Activated CD4-positive, alpha-beta T cell treated with anti-CD3 and anti-CD28 coated beads for 1 hour (primary cell): ENCODE results near the gene RALA.
"Not testable (repeated sequence)": the region's sequence is repeated elsewhere in the genome, so short reads cannot be mapped to it uniquely, and the experiment has no call there.

Experiments
- DNase-seq: peaks from one replicate; pipeline ENCODE4 v3.0.0-alpha.2; 2020

The RALA gene

DNA sequence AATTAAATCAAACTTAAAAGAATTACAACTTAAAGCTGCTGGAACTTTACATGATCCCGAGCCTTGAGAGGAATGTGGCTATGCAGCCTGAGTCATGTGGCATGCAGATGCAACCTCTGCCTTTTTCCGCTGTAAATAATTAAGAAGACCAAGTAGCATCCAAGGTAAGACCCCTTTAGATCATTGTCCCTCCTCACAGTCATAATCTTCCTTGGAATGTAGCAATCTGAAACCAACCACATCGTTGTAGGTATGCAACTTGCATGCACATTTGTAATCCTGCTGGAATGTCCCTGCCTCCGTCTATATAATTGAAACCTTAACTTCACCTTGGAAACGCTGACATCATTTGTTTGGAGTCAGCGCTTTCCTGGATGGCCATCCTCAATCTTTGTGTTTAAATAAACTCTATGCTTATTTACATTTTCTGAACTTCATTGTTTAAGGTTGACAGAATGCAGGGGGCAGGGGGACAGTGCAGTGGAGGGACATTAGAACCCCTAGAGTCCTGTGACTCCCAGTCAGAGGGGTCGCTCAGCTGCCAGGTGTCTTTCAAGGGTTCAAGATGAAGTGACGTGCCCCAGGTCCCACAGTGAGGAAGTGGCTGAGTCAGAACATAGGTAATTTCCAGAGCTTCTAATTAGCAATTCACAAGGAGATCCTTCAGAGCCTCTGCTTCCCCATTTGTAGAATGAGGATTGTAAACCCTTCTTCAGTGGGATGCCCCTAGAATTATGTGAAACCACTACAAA, 110.7 kb downstream of the RALA start:
- no peak for DNase-seq

GRCh38 chr7:39734633-39735004, 111.2 kb downstream of the RALA start:
- DNase-seq, result no peak

DNA sequence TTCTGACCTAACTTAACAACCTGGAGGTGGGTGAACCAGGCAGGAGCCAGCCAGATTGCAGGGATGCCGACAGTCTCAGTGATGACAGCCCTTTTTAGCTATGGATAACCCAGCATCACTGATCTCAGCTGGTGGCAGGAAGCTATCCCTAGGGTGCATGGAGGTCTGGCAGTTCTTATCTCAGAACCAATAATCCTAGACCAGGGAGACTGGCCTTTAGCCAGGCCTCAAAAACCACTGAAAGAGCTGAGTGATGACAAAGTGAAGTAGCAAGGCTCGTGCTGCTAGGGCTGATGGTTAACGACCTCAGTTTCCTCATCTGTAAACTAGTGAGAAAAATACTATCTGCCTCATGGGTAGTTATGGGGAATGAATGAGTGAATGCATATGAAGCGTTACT, 112.5 kb downstream of the RALA start:
- DNase-seq, result no peak

DNA sequence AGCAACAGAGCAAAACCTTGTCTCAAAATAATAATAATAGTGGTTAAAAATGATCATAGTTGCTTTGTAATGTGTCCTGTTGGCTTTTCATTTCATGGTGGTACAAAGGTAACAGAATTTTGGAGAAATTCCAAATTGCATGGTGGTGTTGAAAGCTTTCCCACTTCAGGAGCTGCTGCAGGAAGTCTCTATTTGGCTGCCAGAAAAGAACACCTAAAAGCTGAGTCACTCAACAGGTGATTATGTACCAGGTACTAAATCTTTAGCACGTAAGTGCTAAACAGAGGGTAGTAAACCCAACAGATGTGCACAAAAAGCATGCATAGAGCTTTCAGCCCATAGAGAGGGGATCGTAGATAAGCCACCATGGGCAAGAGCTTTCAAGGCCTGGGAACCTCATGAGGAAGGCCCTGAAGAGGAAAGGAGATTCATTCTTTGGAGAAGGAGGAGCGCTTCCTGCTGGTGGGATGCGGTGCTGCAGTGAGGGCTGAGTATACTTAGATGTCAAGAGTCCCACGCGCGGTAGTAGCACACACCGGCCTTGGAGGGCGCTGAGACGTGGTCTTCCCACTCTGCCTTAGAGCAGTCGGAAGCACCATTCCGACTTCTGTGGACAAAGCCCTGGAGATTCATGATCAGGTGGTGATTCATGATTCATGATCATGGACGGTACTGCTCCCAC, 118.7 kb downstream of the RALA start:
- DNase-seq, result no peak

DNA sequence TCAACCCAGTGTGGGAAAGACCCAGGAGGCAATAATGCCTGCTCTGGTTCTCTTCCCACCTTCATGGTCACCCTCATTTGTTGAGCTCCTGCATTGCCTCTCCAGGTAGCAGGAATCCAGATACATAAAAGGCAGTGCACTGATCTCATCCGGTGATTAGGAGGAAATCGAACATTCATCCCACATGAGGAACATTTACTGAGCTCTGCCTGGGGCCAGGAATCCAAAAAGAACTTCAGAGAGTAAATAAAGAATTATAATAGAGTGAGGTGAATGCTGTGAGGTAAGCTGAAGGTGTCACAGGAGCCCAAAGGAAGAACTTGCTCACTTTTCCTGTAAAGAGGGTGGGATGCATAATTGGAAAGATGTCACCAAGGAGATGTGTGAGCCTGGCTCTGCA, 121.2 kb downstream of the RALA start:
- no peak for DNase-seq

DNA sequence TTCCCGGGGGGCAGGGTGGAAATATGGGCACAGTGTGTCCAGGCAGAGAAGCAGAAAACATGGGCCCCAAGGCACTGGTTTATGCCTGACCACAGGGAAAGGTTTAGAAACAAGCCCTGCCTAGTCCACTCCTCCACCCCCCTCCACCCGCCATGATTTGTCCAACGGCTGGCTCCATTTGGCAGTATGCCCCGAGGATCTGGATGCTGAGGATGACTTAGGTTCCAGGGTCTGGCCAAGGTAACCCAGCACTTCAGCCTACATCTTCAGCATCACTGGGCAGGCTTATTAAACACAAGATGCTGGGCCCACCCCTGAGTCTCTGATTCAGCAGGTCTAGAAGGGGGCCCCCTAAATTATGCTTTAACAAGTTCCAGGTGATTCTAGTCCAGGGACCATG, 121.9 kb downstream of the RALA start:
- DNase-seq, result no peak

DNA sequence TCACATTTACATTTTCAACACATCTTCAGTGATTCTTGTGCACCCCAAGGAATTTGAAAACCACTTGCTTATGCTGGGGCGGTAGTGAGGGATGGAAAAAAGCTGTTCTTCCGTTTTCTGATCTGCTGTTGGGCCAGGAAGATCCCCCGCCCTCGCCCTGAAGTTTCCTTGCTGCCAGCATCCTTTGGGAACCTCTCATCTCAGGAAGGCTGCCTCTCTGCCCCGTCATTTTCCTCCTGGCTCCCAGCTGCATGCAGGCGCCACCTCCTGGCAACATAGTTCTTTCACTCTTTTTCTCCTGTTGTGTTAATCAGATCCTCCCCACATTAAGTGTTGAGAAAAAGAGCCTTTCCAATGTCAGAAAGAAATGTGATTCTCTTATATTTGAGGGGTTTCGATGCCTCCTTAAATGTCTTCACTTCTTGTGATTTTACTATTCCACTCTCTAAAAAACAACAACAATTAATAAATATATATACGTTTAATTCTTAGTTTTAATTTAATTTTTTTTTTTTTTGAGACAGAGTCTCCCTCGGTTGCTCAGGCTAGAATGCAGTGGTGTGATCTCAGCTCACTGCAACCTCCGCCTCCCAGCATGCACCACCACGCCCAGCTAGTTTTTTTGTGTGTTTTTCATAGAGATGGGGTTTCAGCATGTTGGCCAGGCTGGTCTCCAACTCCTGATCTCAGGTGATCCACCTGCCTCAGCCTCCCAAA, 122.9 kb downstream of the RALA start:
- peak; percentile 39 for DNase-seq

GRCh38 chr7:39749177-39749576, 125.8 kb downstream of the RALA start:
- no peak for DNase-seq

DNA sequence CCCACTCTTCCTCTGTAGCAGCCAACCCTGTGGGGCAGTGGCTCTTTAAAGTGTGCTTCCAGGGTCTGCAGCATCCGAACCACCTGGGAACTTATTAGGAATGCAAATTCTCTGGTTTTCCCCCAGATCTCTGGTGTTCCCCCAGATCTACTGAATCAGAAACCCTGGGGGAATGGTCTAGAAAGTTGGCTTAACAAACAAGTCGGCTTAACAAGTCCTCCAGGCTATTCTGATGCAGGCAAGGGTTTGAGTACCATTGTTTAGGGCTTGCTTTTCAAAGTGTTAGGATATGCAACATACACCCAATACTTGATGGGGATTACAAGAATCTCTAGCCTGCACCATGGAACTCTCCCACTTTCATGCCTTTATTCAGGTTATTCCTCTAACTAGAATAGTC, 126.3 kb downstream of the RALA start:
- DNase-seq, result no peak

- DNase-seq, result no peak
Observed at GRCh38 chr7:39750253-39751077, 127.1 kb downstream of the RALA start.

DNA sequence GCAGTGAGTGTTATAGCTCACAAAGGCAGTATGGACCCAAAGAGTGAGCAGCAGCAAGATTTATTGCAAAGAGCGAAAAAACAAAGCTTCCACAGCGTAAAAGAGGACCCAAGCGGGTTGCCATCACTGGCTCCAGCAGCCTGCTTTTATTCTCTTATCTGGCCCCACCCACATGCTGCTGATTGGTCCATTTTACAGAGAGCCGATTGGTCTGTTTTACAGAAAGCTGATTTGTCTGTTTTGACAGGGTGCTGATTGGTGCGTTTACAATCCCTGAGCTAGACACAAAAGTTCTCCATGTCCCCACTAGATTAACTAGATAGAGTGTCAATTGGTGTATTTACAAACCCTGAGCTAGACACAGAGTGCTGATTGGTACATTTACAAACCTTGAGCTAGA, 129.9 kb downstream of the RALA start:
- DNase-seq, result not testable (repeated sequence)

GRCh38 chr7:39753823-39754325, 130.5 kb downstream of the RALA start:
- no peak for DNase-seq

GRCh38 chr7:39754326-39755120, 131.2 kb downstream of the RALA start:
- no peak for DNase-seq

GRCh38 chr7:39757604-39758003, 134.2 kb downstream of the RALA start:
- no peak for DNase-seq
